GM19193 (cell line): ENCODE data around the gene ZBTB34.

ENCODE experiments used
- POLR2A ChIP-seq: IDR thresholded peaks from 4 replicates; pipeline ENCODE4 v1.6.1; 2011; ENCODE audit not compliant: insufficient read depth, insufficient read length; ENCODE audit errors: extremely low read depth

ZBTB34 gene

DNA sequence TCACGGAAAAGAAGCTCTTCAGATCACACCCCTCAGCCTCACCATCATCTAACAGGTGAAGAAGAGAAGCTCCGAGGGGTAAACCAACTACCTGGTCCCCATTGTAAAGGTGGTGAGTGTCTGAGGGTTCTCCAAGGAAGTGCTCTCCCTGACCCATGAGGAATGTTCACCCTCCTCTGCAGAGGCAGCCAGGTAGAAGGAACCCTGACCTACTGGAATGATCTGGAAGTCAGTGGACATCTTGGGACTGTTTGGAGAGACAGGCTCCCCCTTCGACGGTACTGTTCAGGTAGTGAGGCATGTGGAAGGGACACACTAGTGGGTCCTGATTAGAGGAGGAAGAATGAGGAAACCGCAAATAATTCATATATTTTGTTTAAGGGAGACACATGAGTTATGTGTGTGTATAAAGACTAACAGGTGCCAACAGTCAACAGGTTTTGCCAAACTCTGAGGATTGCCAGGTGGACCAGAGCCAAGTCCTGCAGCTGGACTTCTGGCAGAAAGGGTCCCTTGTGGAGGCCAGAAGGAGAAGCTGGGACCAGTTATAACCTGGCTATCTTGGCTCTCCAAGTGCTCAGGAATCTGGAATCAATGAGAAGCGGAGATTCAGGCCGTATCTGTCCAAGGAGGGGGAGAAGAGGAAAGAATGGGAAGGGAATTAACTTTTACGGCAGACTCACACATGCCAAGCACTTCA, 3.0 kb upstream of the ZBTB34 start:
- TF ChIP-seq POLR2A = no peak

DNA sequence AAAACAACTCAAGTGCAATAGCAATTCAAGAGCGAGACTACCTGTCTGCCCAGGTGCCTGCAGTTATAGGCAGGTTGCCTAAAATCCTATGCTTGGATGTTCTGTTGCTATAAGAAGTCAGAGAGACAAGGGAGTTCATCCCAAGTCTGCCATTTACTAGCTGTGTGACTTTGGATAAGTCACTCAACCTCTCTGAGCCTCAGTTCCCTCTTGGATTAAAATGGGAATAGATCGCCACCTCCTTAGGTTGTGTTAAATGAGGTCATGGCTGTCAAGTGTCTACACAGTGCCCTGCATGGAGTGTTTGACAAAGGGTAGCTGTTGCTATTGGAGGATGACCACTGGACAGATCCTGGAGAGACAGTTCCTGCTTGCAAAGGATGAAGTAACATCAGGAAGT, 1.3 kb upstream of the ZBTB34 start:
- no peak for TF ChIP-seq POLR2A

DNA sequence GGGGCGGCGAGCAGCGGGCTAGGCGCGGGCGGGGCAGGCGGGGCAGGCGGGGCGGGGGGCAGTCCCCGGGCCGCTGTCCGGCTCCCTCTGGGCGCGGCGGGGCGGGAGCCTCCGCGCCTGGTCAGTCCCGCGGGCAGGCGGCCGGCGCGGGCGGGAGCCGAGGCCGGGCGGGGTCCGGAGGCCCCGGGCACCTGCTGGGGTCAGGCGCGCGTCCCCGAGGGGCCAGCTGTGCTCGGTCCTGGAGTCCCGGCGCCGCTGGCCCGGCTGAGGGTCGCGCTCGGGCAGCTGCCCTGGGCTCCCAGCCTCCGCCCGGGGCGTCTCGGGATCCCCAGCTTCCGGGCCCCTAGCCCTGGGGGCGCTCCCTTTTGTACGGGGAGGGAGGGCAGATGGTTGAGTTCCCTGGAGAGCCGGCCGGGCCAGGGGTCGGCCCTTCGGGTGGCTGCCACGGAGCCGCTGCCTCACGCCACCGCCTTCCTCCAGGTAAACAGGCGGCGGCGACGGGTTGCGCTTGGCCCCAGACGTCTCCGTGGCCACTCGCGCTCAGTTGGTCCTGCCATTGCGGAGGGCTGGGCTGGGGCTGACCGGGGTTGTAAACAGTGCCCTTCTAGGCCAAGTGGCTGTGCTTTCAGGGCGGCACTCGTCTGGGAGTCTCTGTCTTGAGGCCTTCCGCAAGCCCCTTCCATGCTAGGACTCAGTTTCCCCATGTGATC, 473 bp downstream of the ZBTB34 start:
- no peak for TF ChIP-seq POLR2A

DNA sequence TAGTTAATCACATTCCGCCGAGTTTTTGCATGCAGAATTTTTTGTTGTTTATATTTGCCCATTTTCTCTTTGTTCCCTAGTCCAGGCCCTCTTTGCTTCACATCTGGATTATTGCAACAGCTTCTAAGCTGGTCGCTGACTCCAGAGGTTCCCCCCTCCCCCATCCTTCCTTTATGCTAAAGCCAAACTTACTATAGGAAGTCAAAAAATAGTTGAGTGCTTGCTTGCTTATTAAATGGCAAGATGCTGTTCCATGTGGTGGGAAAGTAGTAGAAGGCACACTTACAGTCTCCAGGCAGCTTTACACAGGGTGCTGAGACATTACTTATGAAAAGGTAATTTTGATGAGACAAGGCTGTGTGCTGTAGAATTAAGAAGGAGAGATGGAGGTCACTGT, 1.3 kb downstream of the ZBTB34 start:
- no peak for TF ChIP-seq POLR2A

DNA sequence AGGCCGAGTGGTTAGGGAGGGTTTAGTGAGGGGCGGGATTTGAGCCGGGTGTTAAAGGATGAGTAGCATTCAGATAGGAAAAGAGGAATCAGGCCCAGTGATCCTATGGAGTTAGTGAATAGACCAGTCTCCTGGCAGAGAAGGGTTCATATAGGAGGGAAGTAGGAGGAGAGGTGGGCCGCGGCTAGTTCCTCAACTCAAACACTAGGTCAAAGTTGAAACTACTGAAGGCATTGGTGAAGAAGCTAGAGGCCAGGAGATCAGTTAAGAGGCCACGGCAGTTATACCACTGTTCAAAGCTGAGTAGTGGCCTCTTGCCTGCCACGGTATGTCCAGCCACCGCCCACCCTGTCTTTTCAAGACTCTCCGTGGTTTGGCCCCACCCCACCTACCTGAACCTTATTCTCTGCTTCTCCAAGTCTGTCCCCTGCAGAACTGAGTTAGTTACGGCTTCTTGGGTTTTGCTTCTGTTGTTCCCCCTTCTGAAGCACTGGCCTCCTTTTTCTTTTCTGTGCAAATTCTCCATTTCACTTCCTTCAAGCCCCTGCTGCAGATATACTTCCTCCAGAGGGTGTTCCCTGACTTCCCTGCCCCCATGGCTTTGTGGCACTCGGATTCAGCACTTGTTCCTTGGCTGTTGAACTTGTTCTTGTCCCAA, 1.8 kb downstream of the ZBTB34 start:
- TF ChIP-seq POLR2A = no peak

DNA sequence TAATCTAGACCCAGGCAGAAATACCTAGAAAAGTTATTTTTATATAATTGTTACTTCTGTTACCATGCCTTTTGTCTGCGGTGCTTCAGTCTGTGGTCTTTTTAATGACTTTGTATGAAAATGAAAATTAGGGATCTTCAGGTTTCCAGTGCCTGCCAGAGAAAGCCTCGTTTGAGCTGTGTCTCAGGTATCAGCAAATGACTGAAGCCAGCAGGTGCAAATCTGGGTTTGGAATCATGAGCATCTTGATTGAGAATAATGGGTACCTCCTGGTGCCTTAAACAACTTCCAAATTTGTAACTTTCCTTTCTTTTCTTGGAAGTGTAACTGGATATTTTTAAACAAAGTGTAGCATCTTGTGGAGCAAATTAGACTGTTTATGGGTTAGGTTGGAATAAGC, 4.3 kb downstream of the ZBTB34 start:
- no peak for TF ChIP-seq POLR2A

DNA sequence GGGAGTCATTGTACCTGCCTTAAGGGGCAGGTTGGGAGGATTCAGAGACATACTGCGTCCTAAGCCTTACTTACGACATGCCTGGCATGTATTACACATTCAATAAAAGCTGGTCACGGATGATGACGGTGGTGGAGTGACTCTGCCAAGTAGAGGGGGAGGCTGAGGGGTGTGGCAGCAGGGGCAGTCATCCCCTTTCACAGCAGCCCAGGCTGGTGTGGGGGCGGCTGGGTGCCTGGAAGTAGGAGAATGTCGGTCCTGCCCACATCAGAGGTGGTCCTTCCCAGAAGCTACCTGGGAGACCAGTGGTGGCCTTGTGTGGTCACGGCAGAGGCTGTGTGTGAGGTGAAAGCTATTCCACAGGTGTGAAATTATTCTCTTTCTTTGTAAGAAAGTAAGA, 8.9 kb downstream of the ZBTB34 start:
- TF ChIP-seq POLR2A = no peak

DNA sequence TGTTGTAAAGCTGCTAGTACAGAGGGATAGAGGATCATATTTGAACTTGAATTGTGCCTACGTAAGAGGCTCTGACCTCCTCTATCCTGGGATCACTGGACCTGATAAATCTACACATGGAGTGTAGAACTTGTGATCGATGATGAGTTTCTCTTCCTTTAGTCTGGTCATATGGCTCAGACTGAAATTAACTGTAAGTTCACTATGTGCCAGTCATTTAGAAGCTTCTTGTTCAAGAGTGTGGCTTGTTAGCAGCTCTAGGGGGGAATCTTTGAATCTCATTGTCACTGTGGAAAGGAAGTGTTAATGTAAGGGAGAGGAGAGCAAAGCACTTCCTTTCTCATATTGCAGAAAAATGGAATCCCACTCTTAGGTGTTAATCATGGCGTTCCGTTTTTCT, 12.1 kb downstream of the ZBTB34 start:
- TF ChIP-seq POLR2A = no peak

DNA sequence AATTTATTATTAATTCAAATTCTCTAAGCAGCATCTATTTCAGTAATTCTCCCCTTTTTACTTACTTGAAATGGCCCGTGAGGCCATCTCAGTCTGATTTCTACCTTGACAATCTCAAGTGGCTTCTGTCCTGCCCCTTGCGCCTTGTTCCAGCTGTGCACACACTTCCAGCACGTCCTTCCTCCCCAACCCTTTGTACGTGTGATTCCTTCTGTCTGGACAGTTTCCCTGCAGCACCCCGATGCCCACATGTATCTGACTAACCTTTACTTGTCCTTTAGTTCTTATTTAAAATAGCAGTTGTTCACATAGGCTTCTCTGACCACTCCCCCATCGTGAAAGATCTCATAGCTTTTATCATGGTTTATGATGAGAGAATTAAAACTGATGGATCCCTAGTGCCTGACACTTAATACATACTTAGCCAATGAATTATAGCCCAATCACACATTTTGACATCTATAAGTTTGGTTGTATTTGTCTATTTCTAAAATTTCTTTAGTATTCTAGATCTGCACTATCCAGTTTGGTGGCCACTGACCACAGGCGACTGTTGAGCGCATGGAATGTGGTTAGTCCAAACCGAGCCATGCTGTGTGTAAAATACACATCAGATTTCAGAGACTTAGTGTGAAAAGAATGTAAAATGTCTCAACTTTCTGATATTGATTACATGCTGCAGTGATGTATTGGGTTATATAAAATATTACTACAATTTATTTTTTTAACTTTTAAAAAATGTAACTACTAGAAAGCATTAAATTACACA, 14.3 kb downstream of the ZBTB34 start:
- no peak for TF ChIP-seq POLR2A

DNA sequence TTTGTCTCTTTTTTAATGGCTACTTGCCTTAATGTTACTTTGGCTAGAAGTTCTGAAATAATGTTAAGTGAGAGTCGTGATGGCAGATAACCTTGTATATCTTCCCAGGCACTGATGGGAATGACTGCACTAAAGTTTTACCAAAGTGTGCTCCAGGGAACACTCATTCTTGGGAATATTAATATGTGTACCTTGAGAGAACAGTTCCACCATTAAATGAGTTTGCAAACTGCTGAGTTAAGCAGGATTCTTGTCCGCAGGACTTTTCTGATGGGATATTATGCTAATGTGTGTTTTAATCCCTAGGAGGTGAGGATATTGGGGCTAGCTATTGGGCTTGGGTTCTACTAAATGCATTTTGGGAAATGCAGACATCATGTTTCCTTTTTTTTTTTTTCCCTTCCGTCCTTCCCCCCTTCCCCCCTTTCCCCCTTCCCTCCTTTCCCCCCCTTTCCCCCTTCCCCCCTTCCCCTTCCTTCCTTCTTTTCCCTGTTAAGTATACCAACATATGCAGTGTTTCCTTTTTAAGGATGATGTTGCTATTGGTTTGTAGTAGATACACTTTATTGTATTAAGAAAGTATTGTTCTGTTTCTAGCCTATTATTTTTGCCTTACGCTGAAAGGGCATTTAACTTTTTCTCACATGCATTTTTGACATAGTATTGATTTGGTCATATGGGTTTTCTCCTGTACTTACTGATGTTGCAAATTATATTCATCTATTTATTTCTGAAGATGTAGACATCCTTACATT, 15.5 kb downstream of the ZBTB34 start:
- TF ChIP-seq POLR2A = no peak

DNA sequence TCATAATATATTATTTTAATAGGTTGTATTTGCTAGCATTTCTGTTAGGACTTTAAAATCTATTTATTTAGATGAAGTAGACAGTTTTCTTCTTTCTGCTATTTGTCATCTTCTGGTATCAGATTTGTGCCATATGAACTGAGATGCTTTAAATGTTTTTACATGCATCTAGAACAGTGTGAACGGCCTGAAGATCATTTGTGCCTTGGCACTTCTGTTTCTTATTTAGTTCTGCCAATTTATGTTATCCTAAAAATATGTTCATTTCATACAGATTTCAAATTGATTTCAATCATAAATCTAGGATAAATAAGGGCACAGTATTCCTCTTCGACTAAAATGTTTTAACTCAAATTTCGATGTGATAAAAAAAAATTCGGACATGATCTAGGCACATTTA, 16.1 kb downstream of the ZBTB34 start:
- no peak for TF ChIP-seq POLR2A

DNA sequence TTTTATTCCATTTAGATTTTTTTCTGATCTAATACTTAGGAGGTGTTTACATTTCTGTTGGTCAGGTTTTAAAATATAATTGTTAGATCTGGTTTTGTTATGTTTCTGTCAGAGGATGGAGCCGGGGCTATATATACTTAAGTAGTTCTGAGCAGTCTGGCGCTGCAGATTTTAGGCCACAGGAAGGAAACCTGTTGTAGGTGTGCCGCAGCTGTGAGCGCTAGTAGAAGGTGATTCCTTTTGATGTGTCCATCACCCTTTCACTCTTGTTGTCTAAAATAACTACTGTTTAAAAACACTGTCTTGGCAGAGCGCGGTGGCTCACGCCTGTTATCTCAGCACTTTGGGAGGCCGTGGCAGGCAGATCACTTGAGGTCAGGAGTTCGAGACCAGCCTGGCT, 17.0 kb downstream of the ZBTB34 start:
- TF ChIP-seq POLR2A = no peak

DNA sequence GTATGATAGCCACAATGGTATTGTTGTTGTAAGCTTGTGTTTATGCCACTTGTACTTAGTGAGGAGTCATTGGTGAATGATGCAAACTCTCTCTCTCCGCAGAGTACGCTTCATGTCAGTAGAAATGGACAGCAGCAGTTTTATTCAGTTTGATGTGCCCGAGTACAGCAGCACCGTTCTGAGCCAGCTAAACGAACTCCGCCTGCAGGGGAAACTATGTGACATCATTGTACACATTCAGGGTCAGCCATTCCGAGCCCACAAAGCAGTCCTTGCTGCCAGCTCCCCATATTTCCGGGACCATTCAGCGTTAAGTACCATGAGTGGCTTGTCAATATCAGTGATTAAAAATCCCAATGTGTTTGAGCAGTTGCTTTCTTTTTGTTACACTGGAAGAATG, 18.8 kb downstream of the ZBTB34 start:
- TF ChIP-seq POLR2A = no peak

DNA sequence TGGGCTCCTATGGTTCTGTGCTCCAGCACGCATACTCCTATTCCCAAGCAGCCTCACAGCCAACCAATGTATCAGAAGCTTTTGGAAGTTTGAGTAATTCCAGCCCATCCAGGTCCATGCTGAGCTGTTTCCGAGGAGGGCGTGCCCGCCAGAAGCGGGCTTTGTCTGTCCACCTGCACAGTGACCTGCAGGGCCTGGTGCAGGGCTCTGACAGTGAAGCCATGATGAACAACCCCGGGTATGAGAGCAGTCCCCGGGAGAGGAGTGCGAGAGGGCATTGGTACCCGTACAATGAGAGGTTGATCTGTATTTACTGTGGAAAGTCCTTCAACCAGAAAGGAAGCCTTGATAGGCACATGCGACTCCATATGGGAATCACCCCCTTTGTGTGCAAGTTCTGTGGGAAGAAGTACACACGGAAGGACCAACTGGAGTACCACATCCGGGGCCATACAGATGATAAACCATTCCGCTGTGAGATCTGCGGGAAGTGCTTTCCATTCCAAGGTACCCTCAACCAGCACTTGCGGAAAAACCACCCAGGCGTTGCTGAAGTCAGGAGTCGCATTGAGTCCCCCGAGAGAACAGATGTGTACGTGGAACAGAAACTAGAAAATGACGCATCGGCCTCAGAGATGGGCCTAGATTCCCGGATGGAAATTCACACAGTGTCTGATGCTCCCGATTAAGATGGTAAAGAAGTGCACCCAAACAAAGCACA, 19.9 kb downstream of the ZBTB34 start:
- TF ChIP-seq POLR2A = no peak
